GM18868 (cell line): ENCODE data around the gene ADPRHL1.
"Not testable (repeated sequence)": the region's sequence is repeated elsewhere in the genome, so short reads cannot be mapped to it uniquely, and the experiment has no call there.

Source experiments
- ATAC-seq: cut with Tn5 transposase; IDR thresholded peaks from one replicate; pipeline ENCODE4 v1.9.1; 2021; ENCODE audit warnings: mild to moderate bottlenecking, moderate library complexity; ENCODE audit not compliant: unreplicated experiment

The ADPRHL1 gene

GRCh38 chr13:113383089-113383488, 70.2 kb downstream of the ADPRHL1 start:
- no peak for ATAC-seq

- not testable (repeated sequence) for ATAC-seq
These were observed 70.7 kb downstream of the ADPRHL1 start for GRCh38 chr13:113382542-113382941.

- ATAC-seq = no peak
These were observed 74.5 kb downstream of the ADPRHL1 start for GRCh38 chr13:113378825-113379224.

- no peak for ATAC-seq
These were observed 78.6 kb downstream of the ADPRHL1 start for GRCh38 chr13:113374511-113375175.

- ATAC-seq = no peak
These were observed 79.3 kb downstream of the ADPRHL1 start for GRCh38 chr13:113373811-113374485.

- not testable (repeated sequence) for ATAC-seq
These were observed 81.6 kb downstream of the ADPRHL1 start for GRCh38 chr13:113371701-113372100.

- ATAC-seq = no peak
These were observed 82.2 kb downstream of the ADPRHL1 start for GRCh38 chr13:113371061-113371460.

GRCh38 chr13:113369881-113370280, 83.4 kb downstream of the ADPRHL1 start:
- no peak for ATAC-seq

GRCh38 chr13:113369189-113369588, 84.1 kb downstream of the ADPRHL1 start:
- ATAC-seq = no peak

- ATAC-seq = not testable (repeated sequence)
These were observed 84.9 kb downstream of the ADPRHL1 start for GRCh38 chr13:113368353-113368752.

GRCh38 chr13:113367771-113368170, 85.5 kb downstream of the ADPRHL1 start:
- ATAC-seq = no peak

- no peak for ATAC-seq
These were observed 86.2 kb downstream of the ADPRHL1 start for GRCh38 chr13:113367020-113367560.

- ATAC-seq = no peak
These were observed 87.2 kb downstream of the ADPRHL1 start for GRCh38 chr13:113365971-113366588.

GRCh38 chr13:113365583-113365970, 87.7 kb downstream of the ADPRHL1 start:
- ATAC-seq = no peak

GRCh38 chr13:113364901-113365582, 88.2 kb downstream of the ADPRHL1 start:
- no peak for ATAC-seq

GRCh38 chr13:113364311-113364889, 88.9 kb downstream of the ADPRHL1 start:
- ATAC-seq = no peak

- no peak for ATAC-seq
These were observed 91.9 kb downstream of the ADPRHL1 start for GRCh38 chr13:113361406-113361805.

GRCh38 chr13:113360446-113360845, 92.8 kb downstream of the ADPRHL1 start:
- ATAC-seq = no peak

GRCh38 chr13:113359571-113359970, 93.7 kb downstream of the ADPRHL1 start:
- no peak for ATAC-seq

GRCh38 chr13:113358653-113359190, 94.6 kb downstream of the ADPRHL1 start:
- no peak for ATAC-seq

- ATAC-seq = no peak
These were observed 95.8 kb downstream of the ADPRHL1 start for GRCh38 chr13:113357529-113357928.
